SK-MEL-5 (cell line): Measurements from ENCODE around the gene RIMBP2. TPM values are rescaled to one million over a fixed set of nuclear protein-coding genes. Genes with fewer than 3 reads are reported as not detected.

Source experiments
- DNase-seq: peaks from one replicate; pipeline ENCODE4 v3.0.0-alpha.2; 2016; ENCODE audit warnings: low read depth, low spot score
- in situ Hi-C: cut with HindIII; loops from 2 replicates; pipeline ENCODE4 v1.10.0; 2016; ENCODE audit warnings: low sequenced_read_pairs, high pct_unique_total_duplicates, low pct_unique_long_range_greater_than_20kb
- total RNA-seq: library from RNA; depleted of rRNA; stranded (reverse); fragments of >200 nt; shearing (Covaris generic); gene quantifications from 2 replicates; pipeline ENCODE4 v1.2.3, GENCODE V29; 2014

Gene RIMBP2
- total RNA-seq, 1 experiment from 2014 or later, result not detected

- in situ Hi-C loops, result no loop called here
- DNase-seq, result no peak
Observed at GRCh38 chr12:130632642-130633041, 83.5 kb downstream of the RIMBP2 start.

GRCh38 chr12:130628304-130628703 is 87.8 kb downstream of the RIMBP2 start:
- in situ Hi-C loops, result no loop called here
- DNase-seq, result no peak

DNA sequence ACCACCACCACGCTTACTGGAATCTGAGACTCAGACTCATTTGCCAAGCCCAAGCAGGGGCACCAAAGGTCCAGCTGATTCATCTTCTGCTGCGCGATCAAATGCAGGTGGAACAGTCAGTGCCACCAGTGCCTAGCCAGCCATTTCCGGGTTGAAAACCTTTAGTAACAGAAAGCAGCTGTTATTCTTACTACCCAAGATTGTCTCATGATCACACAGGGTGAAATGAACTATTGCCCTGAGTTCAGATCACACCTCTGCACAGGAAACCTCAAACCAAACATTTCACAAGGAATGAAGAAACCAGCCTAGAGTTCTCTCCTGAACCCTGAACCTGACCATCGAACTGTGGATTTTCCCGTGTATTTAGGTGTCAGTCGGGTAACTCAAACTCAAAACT is 88.9 kb downstream of the RIMBP2 start:
- in situ Hi-C loops, result no loop called here
- no peak for DNase-seq

- no peak for DNase-seq
- in situ Hi-C loops, result no loop called here
Observed at GRCh38 chr12:130626601-130627000, 89.5 kb downstream of the RIMBP2 start.

- DNase-seq, result no peak
- in situ Hi-C loops, result no loop called here
Observed at GRCh38 chr12:130625201-130625600, 90.9 kb downstream of the RIMBP2 start.

DNA sequence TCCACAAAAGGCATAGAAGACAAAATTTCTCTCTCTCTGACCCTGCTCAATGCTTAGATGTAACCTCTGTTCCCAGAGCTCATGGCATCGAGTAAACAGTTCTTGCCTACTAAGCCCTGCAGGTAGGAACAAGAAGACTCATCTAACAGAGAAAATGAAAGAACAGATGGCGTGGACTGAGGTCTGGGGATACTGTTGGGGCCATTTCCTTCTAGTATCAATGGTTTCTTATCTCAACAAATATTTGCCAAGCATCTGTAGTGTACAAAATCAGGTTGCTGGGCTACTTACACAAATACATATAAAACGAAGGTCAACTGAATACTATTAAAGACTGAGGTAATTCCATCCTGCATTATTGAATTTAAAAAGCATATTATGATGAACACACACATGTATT is 93.3 kb downstream of the RIMBP2 start:
- DNase-seq, result no peak
- in situ Hi-C loops, result no loop called here

DNA sequence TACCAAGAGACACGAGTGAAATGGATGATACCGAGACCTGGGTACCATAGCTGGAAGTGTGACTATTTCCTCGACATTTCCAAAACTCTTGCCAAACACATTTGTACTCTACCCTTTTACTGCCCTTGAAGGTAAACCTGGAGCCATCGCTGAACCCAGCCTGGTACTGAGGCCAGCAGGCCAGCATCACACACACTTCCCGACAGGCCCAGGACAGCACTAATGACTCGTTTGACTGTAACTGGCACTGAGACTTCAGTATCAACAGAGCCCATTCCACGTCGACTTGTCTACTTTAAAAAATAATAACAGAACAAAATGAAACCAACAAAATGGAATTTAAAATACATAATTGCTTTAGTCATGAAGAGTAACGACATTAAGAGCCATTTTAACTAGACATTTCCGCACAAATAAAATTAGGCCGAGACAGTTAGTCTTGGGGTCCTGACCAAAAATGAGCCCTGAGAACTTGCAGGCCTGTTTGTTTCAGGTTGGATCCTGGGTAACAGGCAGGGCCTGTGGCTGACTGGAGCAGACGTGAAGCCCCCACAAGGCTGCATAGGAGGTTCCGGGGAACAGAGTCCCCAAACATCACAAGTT is 94.3 kb downstream of the RIMBP2 start:
- in situ Hi-C loops, result no loop called here

DNA sequence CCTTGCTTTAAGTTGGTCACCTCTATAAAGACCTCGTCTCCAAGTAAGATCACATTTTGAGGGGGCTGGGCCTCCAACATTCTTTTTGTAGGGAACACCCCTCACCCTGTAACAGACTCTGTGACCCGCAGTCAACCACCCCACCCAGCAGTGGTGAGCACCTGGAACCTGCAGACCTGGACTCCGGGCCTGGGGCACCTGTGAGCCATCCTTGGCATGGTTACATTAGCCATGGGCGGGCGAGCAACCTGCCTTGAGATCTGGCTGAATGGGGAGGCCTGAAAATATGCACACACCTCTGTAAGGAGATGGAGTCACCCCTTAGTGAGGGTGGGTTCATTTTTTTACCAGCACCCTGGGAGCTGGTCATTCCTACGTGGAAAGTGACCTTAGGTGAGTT is 95.3 kb downstream of the RIMBP2 start:
- in situ Hi-C loops, result no loop called here
- no peak for DNase-seq

More for the DNA sequence above, 94.3 kb downstream of the RIMBP2 start:
- DNase-seq, result no peak

- DNase-seq, result no peak
- in situ Hi-C loops, result no loop called here
Observed at GRCh38 chr12:130620281-130620680, 95.8 kb downstream of the RIMBP2 start.

- in situ Hi-C loops, result no loop called here
- DNase-seq, result no peak
Observed at GRCh38 chr12:130619385-130620001, 96.6 kb downstream of the RIMBP2 start.

- in situ Hi-C loops, result no loop called here
- DNase-seq, result peak; percentile 49
Observed at GRCh38 chr12:130617219-130617618, 98.9 kb downstream of the RIMBP2 start.

- in situ Hi-C loops, result no loop called here
- DNase-seq, result no peak
Observed at GRCh38 chr12:130615861-130616345, 100.2 kb downstream of the RIMBP2 start.

GRCh38 chr12:130614530-130614905 is 101.6 kb downstream of the RIMBP2 start:
- in situ Hi-C loops, result no loop called here
- DNase-seq, result no peak

- in situ Hi-C loops, result no loop called here
- DNase-seq, result no peak
Observed at GRCh38 chr12:130613831-130614529, 102.1 kb downstream of the RIMBP2 start.

DNA sequence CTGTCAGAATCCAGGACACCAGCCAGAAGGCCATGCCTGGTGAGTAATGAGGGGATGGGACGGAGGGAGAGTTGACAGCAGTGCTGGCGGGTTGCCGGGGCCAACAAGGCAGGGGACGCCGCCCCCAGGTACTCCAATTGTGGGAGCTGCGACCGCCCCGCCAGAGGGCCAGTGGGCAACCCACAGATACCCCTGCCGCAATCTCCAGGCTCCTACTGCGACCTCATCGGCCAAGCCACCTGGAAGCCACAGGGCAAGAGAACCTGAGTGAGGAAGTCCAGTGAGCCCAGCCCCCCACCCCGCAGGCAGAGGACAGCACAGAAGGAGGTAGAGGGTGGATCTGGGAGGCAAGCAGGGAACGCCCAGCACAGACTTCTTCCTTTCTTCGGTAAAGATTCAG is 103.0 kb downstream of the RIMBP2 start:
- in situ Hi-C loops, result no loop called here
- no peak for DNase-seq

DNA sequence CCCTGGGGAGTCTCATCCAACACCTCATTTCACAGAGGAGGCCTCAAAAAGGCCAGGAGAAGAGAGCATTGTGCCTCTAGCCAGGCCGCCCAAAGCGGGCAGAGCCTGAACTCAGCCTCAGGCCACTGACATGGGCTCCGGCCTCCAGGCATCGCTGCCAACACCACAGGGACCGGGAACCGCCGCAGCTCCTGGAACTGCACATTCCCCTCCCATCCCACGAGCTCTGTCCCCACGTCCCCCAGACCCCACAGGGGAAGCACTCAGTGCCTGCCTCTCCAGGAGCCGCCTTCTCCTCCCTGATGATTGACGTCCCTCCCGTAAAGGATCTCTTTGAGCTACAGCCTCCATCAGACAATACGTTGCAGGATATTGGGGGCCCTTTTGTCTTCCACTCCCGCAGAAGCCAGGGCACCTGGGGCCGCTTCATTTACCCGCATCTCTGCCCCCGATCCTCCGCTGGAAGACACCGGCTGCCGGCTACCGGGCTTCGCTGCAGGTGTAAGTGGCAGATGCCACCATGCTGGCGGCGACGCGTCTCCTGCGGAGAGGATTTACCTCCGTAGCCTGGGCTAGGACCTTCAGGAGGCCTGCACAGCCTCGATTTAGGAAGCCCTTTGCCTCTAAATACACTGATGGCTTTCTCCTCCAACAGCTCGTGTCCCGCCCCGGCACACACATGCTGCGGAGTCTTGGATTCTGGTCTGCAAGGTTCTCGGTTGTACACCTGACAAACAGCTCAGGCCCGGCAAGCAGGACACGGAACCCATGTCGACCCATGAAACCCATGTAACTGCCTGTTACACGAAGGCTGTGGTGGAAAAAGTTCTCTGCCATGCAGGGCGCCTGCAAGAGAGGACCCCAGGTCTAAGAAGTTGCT is 104.8 kb downstream of the RIMBP2 start:
- DNase-seq, result no peak
- in situ Hi-C loops, result no loop called here

DNA sequence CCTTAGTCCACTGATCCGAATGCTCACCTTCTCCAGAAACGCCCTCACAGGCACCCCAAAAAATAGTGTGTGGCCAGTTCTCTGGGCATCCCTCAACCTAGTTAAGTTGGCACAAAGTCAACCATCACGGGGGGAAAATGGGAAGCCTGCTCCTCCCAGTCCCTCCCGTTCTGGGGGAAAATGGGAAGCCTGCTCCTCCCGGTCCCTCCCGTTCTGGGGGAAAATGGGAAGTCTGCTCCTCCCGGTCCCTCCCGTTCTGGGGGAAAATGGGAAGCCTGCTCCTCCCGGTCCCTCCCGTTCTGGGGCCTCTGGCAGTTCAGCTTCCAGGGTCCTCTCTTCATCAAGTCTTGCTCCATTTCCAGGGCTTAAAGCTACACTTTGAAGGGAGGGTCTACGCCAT is 106.1 kb downstream of the RIMBP2 start:
- in situ Hi-C loops, result no loop called here
- DNase-seq, result no peak

GRCh38 chr12:130608831-130609230 is 107.3 kb downstream of the RIMBP2 start:
- in situ Hi-C loops, result no loop called here
- DNase-seq, result no peak
